HCT116 (cell line): ENCODE data around the gene TIPRL. TPM values are rescaled to one million over a fixed set of nuclear protein-coding genes. Genes with fewer than 3 reads are reported as not detected.

ENCODE experiments used
- ATAC-seq: fragments of 200-7000 bp; cut with Tn5 transposase; 2 replicates; pipeline ENCODE4 v1.9.1; 2020; ENCODE audit warnings: mild to moderate bottlenecking, moderate library complexity
- BruUV-seq: library from RNA; stranded (reverse); fragments of 400-500 nt; replicated peaks from 2 replicates; lab custom pipeline; 2021; lab: Mats Ljungman, UMichigan
- CTCF ChIA-PET: fragments of 300-600 bp; sonication (Branson Sonifier 250); formaldehyde crosslinking; loops from one replicate; lab custom pipeline; 2021; ENCODE audit warnings: antibody characterized with exemption; lab: Charles Lee
- POLR2A ChIA-PET: fragments of 300-600, 350-600 bp; sonication (Branson Sonifier 250); formaldehyde crosslinking; loops from one replicate; lab custom pipeline; 2021; ENCODE audit warnings: antibody characterized with exemption; lab: Charles Lee
- RAD21 ChIA-PET, 2 experiments: fragments of 300-600 bp; sonication (Branson Sonifier 250); formaldehyde crosslinking; loops; one replicate each; lab custom pipeline; 2023; ENCODE audit warnings: low total read pairs in 2 of 2; ENCODE audit not compliant: uncharacterized antibody in 2 of 2, unreplicated experiment in 2 of 2, low non-redundant PET in 1 of 2; lab: Charles Lee
- DNase-seq: peaks from one replicate; pipeline ENCODE4 v3.0.0-alpha.2; 2010; ENCODE audit warnings: low read depth, low spot score
- H2AFZ ChIP-seq: fragments of 200-600 bp; shearing (Covaris generic), sonication (generic); 2 replicates; pipeline ENCODE4 v1.6.1; 2017; ENCODE audit warnings: low read depth, mixed run types, mixed read lengths, antibody characterized with exemption, low read length; ENCODE audit not compliant: poor library complexity, severe bottlenecking
- H3K27ac ChIP-seq: 2 replicates; pipeline ENCODE4 v1.5.1; 2012; ENCODE audit warnings: low read depth, low read length
- H3K27me3 ChIP-seq: fragments of 200-600 bp; sonication (generic); 2 replicates; pipeline ENCODE4 v1.6.1; 2016; ENCODE audit warnings: mixed run types, low read length, mixed read lengths; ENCODE audit not compliant: insufficient read depth
- H3K36me3 ChIP-seq, 2 experiments: fragments of 200-500 bp in 1 of 2; fragments of 200-600 bp in 1 of 2; sonication (Bioruptor generic) in 1 of 2; sonication (generic) in 1 of 2; 2 replicates each; pipeline versions ENCODE4 v1.5.1 to v1.6.1; 2014 to 2016; ENCODE audit warnings: low read length in 2 of 2, inconsistent platforms in 1 of 2, mixed read lengths in 1 of 2, mixed run types in 1 of 2; ENCODE audit not compliant: insufficient read depth in 2 of 2, control insufficient read depth in 1 of 2
- H3K4me1 ChIP-seq, 2 experiments: fragments of 200-600 bp in 1 of 2; sonication (generic) in 1 of 2; 2 replicates each; pipeline versions ENCODE4 v1.5.1 to v1.6.1; 2012 to 2017; ENCODE audit warnings: low read length in 2 of 2, inconsistent platforms in 1 of 2, mild to moderate bottlenecking in 1 of 2, mixed read lengths in 1 of 2, mixed run types in 1 of 2, moderate library complexity in 1 of 2; ENCODE audit not compliant: insufficient read depth in 2 of 2, control insufficient read depth in 1 of 2
- H3K4me2 ChIP-seq: fragments of 200-600 bp; sonication (generic); 2 replicates; pipeline ENCODE4 v1.6.1; 2017; ENCODE audit warnings: mixed run types, low read length, mixed read lengths
- H3K4me3 ChIP-seq, 2 experiments: fragments of 200-600 bp in 1 of 2; sonication (generic) in 1 of 2; replicated peaks in 1 of 2; 2 replicates each; pipeline ENCODE4 v1.5.1; 2011 to 2016; ENCODE audit warnings: low read length in 2 of 2, control low read depth in 1 of 2, low read depth in 1 of 2, mild to moderate bottlenecking in 1 of 2, mixed read lengths in 1 of 2, mixed run types in 1 of 2
- H3K79me2 ChIP-seq: fragments of 200-600 bp; sonication (generic); 2 replicates; pipeline ENCODE4 v1.6.1; 2017; ENCODE audit warnings: mild to moderate bottlenecking, mixed run types, low read length, moderate library complexity, mixed read lengths; ENCODE audit not compliant: insufficient read depth
- H3K9ac ChIP-seq: fragments of 200-600 bp; sonication (generic); 2 replicates; pipeline ENCODE4 v1.6.1; 2016; ENCODE audit warnings: low read length, mixed read lengths
- H3K9me2 ChIP-seq: fragments of 200-600 bp; sonication (generic), shearing (Covaris generic); 2 replicates; pipeline ENCODE4 v1.6.1; 2017; ENCODE audit warnings: mixed run types, mild to moderate bottlenecking, moderate library complexity; ENCODE audit not compliant: insufficient read depth
- H3K9me3 ChIP-seq, 2 experiments: fragments of 200-500 bp in 1 of 2; fragments of 200-600 bp in 1 of 2; sonication (Bioruptor generic) in 1 of 2; sonication (generic) in 1 of 2; 2 replicates each; pipeline ENCODE4 v1.6.1; 2014 to 2017; ENCODE audit warnings: low read length in 2 of 2, mixed read lengths in 2 of 2, inconsistent platforms in 1 of 2, low read depth in 1 of 2, mild to moderate bottlenecking in 1 of 2, mixed run types in 1 of 2, moderate library complexity in 1 of 2; ENCODE audit not compliant: control insufficient read depth in 1 of 2, insufficient read depth in 1 of 2
- H4K20me1 ChIP-seq: fragments of 200-600 bp; sonication (generic), shearing (Covaris generic); 2 replicates; pipeline ENCODE4 v1.6.1; 2017; ENCODE audit warnings: mixed run types, mild to moderate bottlenecking, moderate library complexity; ENCODE audit not compliant: insufficient read depth
- CBX3 ChIP-seq: IDR thresholded peaks from 2 replicates; pipeline ENCODE4 v1.6.1; 2012; ENCODE audit warnings: low read depth
- ELF1 ChIP-seq: IDR thresholded peaks from 2 replicates; pipeline ENCODE4 v1.6.1; 2012; ENCODE audit warnings: low read depth, borderline replicate concordance
- EZH2 ChIP-seq: fragments of 200-600 bp; sonication (generic); IDR thresholded peaks from 2 replicates; pipeline ENCODE4 v1.6.1; 2017; ENCODE audit warnings: antibody characterized with exemption, mixed run types
- EZH2phosphoT487 ChIP-seq: fragments of 200-600 bp; IDR thresholded peaks from 2 replicates; pipeline ENCODE4 v1.6.1; 2018; ENCODE audit warnings: antibody characterized with exemption, borderline replicate concordance
- FOSL1 ChIP-seq: IDR thresholded peaks from 2 replicates; pipeline ENCODE4 v1.6.1; 2012; ENCODE audit warnings: low read depth
- POLR2A ChIP-seq: IDR thresholded peaks from 2 replicates; pipeline ENCODE4 v1.7.0; 2011; ENCODE audit warnings: borderline replicate concordance; ENCODE audit not compliant: insufficient read depth, insufficient read length; ENCODE audit errors: extremely low read depth
- RAD21 ChIP-seq: IDR thresholded peaks from 2 replicates; pipeline ENCODE4 v1.6.1; 2012; ENCODE audit warnings: low read depth, mild to moderate bottlenecking
- SIN3A ChIP-seq: IDR thresholded peaks from 2 replicates; pipeline ENCODE4 v1.6.1; 2012; ENCODE audit warnings: low read depth
- SP1 ChIP-seq: IDR thresholded peaks from 2 replicates; pipeline ENCODE4 v1.6.1; 2012; ENCODE audit warnings: low read depth
- YY1 ChIP-seq: IDR thresholded peaks from 2 replicates; pipeline ENCODE4 v1.6.1; 2011; ENCODE audit warnings: low read length, low read depth, moderate library complexity, mild to moderate bottlenecking; ENCODE audit not compliant: insufficient replicate concordance; ENCODE audit errors: extremely low read depth
- ZFX ChIP-seq: fragments of 450-650 bp; IDR thresholded peaks from 2 replicates; pipeline ENCODE4 v1.6.1; 2017
- ZNF274 ChIP-seq: fragments of 200-500 bp; sonication (Bioruptor generic); IDR thresholded peaks from 2 replicates; pipeline ENCODE4 v1.6.1; 2014; ENCODE audit warnings: mild to moderate bottlenecking, low read depth, low read length, inconsistent platforms
- intact Hi-C: fragments of 100-400 bp; cut with micrococcal nuclease; formaldehyde crosslinking; loops from 2 replicates; pipeline ENCODE4 v1.10.0; 2022
- total RNA-seq: library from RNA; stranded (reverse); gene quantifications from one replicate; pipeline ENCODE4 v1.2.1, GENCODE V29; 2021; ENCODE audit not compliant: unreplicated experiment
- TF ChIP-seq, protein P1 (sequence below): IDR thresholded peaks from 2 replicates; pipeline ENCODE4 v1.6.1; 2012
- TF ChIP-seq, protein P2 (sequence below), 3 experiments: fragments of 200-600 bp in 1 of 3; sonication (generic) in 1 of 3; IDR thresholded peaks in 2 of 3; conservative IDR thresholded peaks in 1 of 3; 2 replicates each; pipeline ENCODE4 v1.5.1; 2012 to 2017; ENCODE audit warnings: low read depth in 2 of 3, low read length in 2 of 3, antibody characterized with exemption in 1 of 3, borderline replicate concordance in 1 of 3, control low read depth in 1 of 3, mild to moderate bottlenecking in 1 of 3, mixed read lengths in 1 of 3, mixed run types in 1 of 3, moderate library complexity in 1 of 3; ENCODE audit not compliant: insufficient read depth in 1 of 3
- TF ChIP-seq, protein P3 (sequence below): IDR thresholded peaks from 2 replicates; pipeline ENCODE4 v1.6.1; 2012; ENCODE audit warnings: low read depth

TIPRL gene
- total RNA-seq, 1 experiment from 2014 or later = 36.4 TPM

DNA sequence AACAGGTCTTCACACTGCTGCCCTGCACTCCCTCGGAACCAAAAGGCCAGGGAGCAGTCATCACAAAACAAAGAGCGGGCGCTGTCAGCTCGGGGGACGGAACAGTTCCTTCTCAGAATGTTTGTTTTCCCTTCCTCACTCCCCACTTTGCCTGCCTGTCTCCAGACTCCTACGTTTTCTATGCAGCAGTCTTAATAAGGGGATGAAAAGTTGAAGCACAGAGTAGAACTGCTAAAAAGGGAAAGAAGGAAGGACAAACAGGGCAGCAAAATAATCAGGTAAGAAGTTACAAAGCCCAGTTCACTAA, 41.3 kb upstream of the TIPRL start:
- intact Hi-C loops = loop anchor here (1.0 kb wide), 1 partner anchor 8 kb away; no protein-coding TSS in a partner anchor
- CTCF ChIA-PET = interaction anchor here (1.4 kb wide), 1 partner anchor 10 kb away, joined by 4 read pairs; no protein-coding TSS in a partner anchor
- Histone ChIP-seq H3K4me3 (peak overlapping the region; percentile 61 to 66), H3K9me3 (no peaks in the 10 kb centered on the region), H3K4me2 (peak overlapping the region; percentile 84), H4K20me1 (no peaks in the 10 kb centered on the region), H3K27me3 (no peaks in the 10 kb centered on the region), H3K36me3 (no peaks in the 10 kb centered on the region), H3K79me2 (no peaks in the 10 kb centered on the region; the same call in 1 of the 2 replicates), H2AFZ (peak overlapping the region; percentile 91), H3K4me1 (peaks cover 11 to 26% of the 10 kb centered on the region in 2 experiments; a peak in 3 of 4 replicates), H3K9me2 (no peaks in the 10 kb centered on the region), H3K27ac (no peak overlapping the region; the same call in 1 of the 2 replicates), H3K9ac (peak overlapping the region; percentile 37; the same call in 1 of the 2 replicates)
- RAD21 ChIA-PET = no interaction called here
- TF ChIP-seq, protein P1, sequence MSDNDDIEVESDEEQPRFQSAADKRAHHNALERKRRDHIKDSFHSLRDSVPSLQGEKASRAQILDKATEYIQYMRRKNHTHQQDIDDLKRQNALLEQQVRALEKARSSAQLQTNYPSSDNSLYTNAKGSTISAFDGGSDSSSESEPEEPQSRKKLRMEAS = peak; percentile 9; the same call in 1 of the 2 replicates
- TF ChIP-seq EZH2 (no peak), FOSL1 (no peak)
- BruUV-seq = no TSS peak
- DNase-seq (no peak), ATAC-seq (no peak)
- POLR2A ChIA-PET = no interaction called here

DNA sequence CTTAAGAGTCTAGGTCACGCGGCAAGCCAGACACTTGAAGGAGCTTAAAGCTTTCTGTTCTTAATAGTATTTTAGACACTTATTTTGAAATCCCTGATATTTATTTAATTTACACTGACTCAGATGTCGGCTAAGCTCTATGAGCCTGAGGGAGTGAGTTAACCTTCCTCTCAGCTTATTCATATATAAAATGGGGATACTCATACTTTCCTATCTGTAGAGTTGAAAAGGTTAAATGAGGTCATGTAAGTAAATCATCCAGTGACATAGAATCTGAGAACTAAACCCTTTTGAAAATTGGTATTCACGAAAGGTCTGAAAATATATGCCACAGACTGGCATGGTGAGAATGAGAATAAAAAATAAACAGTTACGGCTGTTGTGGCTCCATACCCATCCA, 40.6 kb upstream of the TIPRL start:
- ATAC-seq (no peak), DNase-seq (no peak)
- Histone ChIP-seq H2AFZ (peak overlapping the region; percentile 91), H3K9ac (no peak overlapping the region), H3K9me3 (no peaks in the 10 kb centered on the region), H3K4me2 (no peak overlapping the region), H3K36me3 (no peaks in the 10 kb centered on the region), H4K20me1 (no peaks in the 10 kb centered on the region), H3K79me2 (no peaks in the 10 kb centered on the region; the same call in 1 of the 2 replicates), H3K4me3 (no peak overlapping the region), H3K9me2 (no peaks in the 10 kb centered on the region), H3K27me3 (no peaks in the 10 kb centered on the region), H3K27ac (no peak overlapping the region), H3K4me1 (peaks cover 11 to 26% of the 10 kb centered on the region in 2 experiments; a peak in 3 of 4 replicates)
- ChIA-PET CTCF (interaction anchor here (1.4 kb wide), 1 partner anchor 9 kb away, joined by 4 read pairs; no protein-coding TSS in a partner anchor), POLR2A (no interaction called here), RAD21 (interaction anchor here in 1 of 2 experiments (0.7 kb wide), 1 partner anchor 633 kb away, joined by 3 read pairs; no protein-coding TSS in a partner anchor)
- intact Hi-C loops = no loop called here
- no TSS peak for BruUV-seq
- TF ChIP-seq CBX3 = no peak
- no peak for TF ChIP-seq RAD21
- no peak for TF ChIP-seq YY1
- no peak for TF ChIP-seq ZNF274
- TF ChIP-seq, protein P2, sequence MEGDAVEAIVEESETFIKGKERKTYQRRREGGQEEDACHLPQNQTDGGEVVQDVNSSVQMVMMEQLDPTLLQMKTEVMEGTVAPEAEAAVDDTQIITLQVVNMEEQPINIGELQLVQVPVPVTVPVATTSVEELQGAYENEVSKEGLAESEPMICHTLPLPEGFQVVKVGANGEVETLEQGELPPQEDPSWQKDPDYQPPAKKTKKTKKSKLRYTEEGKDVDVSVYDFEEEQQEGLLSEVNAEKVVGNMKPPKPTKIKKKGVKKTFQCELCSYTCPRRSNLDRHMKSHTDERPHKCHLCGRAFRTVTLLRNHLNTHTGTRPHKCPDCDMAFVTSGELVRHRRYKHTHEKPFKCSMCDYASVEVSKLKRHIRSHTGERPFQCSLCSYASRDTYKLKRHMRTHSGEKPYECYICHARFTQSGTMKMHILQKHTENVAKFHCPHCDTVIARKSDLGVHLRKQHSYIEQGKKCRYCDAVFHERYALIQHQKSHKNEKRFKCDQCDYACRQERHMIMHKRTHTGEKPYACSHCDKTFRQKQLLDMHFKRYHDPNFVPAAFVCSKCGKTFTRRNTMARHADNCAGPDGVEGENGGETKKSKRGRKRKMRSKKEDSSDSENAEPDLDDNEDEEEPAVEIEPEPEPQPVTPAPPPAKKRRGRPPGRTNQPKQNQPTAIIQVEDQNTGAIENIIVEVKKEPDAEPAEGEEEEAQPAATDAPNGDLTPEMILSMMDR (IDR thresholded peaks at IDR 0.05 in 2 of 3, conservative IDR thresholded peaks at IDR 0.05 in 1 of 3; ENCODE audit: borderline replicate concordance in 1 of 3, insufficient read depth in 1 of 3, low read depth in 2 of 3, low read length in 2 of 3) = no peak
- no peak for TF ChIP-seq ELF1
- no peak for TF ChIP-seq SP1
- TF ChIP-seq, protein P3, sequence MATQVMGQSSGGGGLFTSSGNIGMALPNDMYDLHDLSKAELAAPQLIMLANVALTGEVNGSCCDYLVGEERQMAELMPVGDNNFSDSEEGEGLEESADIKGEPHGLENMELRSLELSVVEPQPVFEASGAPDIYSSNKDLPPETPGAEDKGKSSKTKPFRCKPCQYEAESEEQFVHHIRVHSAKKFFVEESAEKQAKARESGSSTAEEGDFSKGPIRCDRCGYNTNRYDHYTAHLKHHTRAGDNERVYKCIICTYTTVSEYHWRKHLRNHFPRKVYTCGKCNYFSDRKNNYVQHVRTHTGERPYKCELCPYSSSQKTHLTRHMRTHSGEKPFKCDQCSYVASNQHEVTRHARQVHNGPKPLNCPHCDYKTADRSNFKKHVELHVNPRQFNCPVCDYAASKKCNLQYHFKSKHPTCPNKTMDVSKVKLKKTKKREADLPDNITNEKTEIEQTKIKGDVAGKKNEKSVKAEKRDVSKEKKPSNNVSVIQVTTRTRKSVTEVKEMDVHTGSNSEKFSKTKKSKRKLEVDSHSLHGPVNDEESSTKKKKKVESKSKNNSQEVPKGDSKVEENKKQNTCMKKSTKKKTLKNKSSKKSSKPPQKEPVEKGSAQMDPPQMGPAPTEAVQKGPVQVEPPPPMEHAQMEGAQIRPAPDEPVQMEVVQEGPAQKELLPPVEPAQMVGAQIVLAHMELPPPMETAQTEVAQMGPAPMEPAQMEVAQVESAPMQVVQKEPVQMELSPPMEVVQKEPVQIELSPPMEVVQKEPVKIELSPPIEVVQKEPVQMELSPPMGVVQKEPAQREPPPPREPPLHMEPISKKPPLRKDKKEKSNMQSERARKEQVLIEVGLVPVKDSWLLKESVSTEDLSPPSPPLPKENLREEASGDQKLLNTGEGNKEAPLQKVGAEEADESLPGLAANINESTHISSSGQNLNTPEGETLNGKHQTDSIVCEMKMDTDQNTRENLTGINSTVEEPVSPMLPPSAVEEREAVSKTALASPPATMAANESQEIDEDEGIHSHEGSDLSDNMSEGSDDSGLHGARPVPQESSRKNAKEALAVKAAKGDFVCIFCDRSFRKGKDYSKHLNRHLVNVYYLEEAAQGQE = no peak
- TF ChIP-seq ZFX = no peak
- TF ChIP-seq, protein P1 = no peak
- TF ChIP-seq SIN3A = no peak
- TF ChIP-seq EZH2phosphoT487 = no peak
- TF ChIP-seq POLR2A = no peak
